Hepatic stellate cell (primary cell): ENCODE measurements around the gene LRMDA.

Source experiments
- DNase-seq: peaks from one replicate; pipeline ENCODE4 v3.0.0; 2011; ENCODE audit warnings: low spot score

LRMDA gene

GRCh38 chr10:75542084-75542483 lies 110.7 kb downstream of the LRMDA start:
- no peak for DNase-seq

- DNase-seq = peak; percentile 7
These were observed 111.5 kb downstream of the LRMDA start for GRCh38 chr10:75542906-75543305.

GRCh38 chr10:75544386-75544785 lies 113.0 kb downstream of the LRMDA start:
- DNase-seq = no peak

- no peak for DNase-seq
These were observed 113.7 kb downstream of the LRMDA start for GRCh38 chr10:75544993-75545706.

GRCh38 chr10:75546004-75546403 lies 114.6 kb downstream of the LRMDA start:
- DNase-seq = no peak

GRCh38 chr10:75547391-75548298 lies 116.2 kb downstream of the LRMDA start:
- peak; percentile 46 for DNase-seq

GRCh38 chr10:75548356-75548755 lies 116.9 kb downstream of the LRMDA start:
- no peak for DNase-seq

- DNase-seq = no peak
These were observed 118.8 kb downstream of the LRMDA start for GRCh38 chr10:75550191-75550590.

- DNase-seq = no peak
These were observed 120.7 kb downstream of the LRMDA start for GRCh38 chr10:75552171-75552570.

GRCh38 chr10:75553550-75553949 lies 122.1 kb downstream of the LRMDA start:
- no peak for DNase-seq

GRCh38 chr10:75555323-75555722 lies 123.9 kb downstream of the LRMDA start:
- no peak for DNase-seq

GRCh38 chr10:75556320-75556719 lies 124.9 kb downstream of the LRMDA start:
- no peak for DNase-seq

GRCh38 chr10:75565286-75566251 lies 134.1 kb downstream of the LRMDA start:
- DNase-seq = no peak

- DNase-seq = no peak
These were observed 137.2 kb downstream of the LRMDA start for GRCh38 chr10:75568450-75569130.

- DNase-seq = no peak
These were observed 138.1 kb downstream of the LRMDA start for GRCh38 chr10:75569506-75569905.

GRCh38 chr10:75572478-75572877 lies 141.1 kb downstream of the LRMDA start:
- no peak for DNase-seq

GRCh38 chr10:75575940-75576339 lies 144.5 kb downstream of the LRMDA start:
- DNase-seq = no peak

GRCh38 chr10:75582102-75582501 lies 150.7 kb downstream of the LRMDA start:
- DNase-seq = no peak

- DNase-seq = no peak
These were observed 153.9 kb downstream of the LRMDA start for GRCh38 chr10:75585294-75585693.

GRCh38 chr10:75586814-75587213 lies 155.4 kb downstream of the LRMDA start:
- DNase-seq = no peak

GRCh38 chr10:75588031-75588430 lies 156.6 kb downstream of the LRMDA start:
- no peak for DNase-seq
